NOMO-1 treated with dmso at 0.1 percent for 144 hours (cell line): ENCODE data around the gene FUNDC2.
"Not testable (repeated sequence)": the region's sequence is repeated elsewhere in the genome, so short reads cannot be mapped to it uniquely, and the experiment has no call there.

Experiments used
- DNase-seq: peaks from one replicate; lab custom pipeline; 2025; ENCODE audit not compliant: unreplicated experiment; lab: John Stamatoyannopoulos, UW

FUNDC2 gene, protein sequence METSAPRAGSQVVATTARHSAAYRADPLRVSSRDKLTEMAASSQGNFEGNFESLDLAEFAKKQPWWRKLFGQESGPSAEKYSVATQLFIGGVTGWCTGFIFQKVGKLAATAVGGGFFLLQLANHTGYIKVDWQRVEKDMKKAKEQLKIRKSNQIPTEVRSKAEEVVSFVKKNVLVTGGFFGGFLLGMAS

DNA sequence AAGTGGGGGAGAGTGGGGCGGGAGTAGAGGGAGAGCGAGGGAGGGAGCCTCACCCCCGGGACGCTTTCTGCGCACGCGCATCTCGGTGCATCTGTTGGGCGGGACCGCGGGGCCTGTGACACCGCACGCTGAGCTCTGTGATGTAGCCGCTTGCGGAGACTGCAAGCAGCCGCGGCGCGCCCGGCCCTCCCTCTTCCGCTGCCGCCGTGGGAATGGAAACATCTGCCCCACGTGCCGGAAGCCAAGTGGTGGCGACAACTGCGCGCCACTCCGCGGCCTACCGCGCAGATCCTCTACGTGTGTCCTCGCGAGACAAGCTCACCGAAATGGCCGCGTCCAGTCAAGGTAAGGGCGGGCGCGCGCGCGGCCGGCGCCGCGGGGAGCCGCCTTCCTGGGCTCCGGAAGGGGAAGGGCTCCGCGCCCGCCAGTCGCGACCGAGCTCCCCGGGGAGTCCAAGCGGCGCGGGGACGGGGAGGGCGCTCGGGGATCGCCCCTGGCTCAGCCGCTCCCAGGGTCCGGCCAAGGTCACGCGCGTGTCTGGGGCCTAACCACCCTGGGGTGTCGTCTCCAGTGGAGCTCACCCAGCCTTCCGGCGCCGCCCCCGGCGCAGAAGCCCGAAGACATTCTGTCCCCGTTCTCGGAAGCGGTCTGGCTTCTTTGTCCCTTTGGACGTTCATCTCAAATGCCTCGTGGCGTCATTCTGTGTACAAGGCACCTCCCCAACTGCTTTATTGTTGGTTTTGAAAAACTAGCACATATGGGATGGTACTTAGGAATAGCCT, at the start of gene FUNDC2:
Gene FUNDC2, plus strand, starts transcription at position 118 of the 782 bp plus-strand sequence. Its CDS starts 95 bp downstream, at position 213.
- peak; percentile 78 for DNase-seq

DNA sequence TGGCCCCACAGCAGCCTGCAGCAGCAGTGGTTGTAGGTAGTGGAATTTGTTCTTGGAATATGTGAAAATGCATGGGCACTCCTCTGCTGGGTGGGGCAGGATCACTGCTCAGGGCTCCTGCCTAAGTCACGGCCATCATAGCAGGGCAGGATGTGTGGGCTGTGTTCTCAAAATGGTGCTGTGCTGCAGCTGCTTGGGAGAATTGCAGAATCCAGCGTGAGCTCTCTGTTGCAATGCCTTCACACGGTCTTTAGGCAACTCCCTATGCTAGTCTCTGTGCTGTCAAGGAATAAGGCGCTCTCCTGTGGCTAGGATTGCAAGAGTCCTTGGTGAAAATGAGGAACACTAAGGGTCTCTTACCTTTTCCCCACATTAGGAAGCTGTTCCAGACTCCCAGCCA, 47.0 kb upstream of the FUNDC2 start:
- DNase-seq = no peak

DNA sequence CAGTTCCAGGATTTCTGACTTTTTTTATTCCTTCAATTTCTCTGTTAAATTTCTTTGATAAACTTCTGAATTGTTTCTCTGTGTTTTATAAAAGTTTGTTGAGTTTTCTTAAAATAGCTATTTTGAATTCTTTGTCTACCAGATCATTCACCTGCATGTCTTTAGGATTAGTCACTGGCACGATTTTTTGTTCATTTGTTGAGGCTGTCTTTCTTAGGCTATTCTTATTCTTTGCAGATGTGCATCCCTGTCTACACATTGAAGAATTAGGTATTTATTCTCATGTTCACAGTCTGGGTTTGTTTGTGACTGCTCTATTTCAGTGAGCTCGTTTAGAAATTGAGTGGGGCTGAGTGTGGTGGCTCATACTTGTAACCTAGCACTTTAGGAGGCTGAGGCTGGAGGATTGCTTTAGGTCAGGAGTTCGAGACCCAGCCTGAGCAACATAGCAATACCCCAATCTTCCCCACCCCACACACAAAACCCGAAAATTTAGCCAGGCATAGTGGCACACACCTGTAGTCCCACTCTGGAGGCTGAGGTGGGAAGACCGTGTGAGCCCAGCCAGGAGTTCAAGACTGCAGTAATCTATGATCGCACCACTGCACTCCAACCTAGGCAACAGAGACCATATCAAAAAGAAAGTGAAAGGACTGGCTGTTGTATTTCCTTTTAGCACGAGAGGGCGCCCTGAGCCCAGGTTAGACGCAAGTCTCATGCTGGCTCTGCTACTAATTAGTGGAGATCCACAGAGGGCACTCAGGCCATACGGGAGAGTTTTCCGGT, 46.1 kb upstream of the FUNDC2 start:
- DNase-seq = peak; percentile 71

DNA sequence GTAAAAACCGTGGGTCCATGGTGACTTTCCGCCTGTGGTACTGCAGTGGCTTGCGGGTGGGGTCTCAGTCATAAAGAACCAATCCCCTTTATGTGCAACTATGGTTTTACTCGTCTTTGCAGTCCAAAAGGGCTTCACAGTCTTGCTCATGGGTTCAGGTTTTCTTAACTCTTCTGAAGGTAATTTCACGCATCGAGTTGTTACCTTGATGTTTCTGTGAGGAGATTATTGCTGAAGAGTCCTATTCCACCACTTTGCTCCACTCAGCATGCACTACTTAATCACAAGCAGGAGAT, 45.6 kb upstream of the FUNDC2 start:
- DNase-seq = no peak

DNA sequence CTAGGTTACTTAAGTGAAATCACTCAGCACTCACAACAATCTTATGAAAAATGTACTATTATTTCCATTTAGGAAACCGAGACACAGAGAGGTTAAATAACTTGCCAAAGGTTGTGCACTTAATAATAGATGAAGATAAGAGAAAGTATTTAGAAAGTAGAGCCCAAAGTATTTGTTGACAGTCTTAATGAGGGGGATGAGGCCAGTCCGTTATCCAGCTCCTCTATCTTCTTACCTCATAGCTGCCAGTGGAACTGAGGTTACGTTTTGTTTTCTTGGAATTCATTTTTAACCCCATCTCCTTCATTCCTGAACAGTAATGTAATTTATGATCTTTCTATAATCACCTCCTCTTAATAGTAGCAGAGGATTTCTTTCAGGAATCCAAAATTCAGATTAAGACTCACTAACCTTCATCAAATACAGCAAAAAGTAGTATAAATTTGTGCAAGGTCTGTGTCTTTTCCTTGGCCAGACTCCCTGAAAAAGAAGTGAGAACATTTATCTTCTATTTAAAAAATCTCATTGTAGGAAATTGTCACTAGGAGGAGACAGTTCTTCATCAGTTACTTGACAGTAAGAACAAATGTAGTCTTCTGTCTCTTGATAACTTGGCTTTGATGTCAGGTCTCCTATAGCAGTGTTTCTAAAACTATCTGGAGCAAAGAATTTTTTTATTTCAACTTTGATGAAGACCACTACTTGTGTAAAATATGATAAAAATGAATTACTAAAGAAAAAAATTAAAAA, 39.6 kb upstream of the FUNDC2 start:
- no peak for DNase-seq

DNA sequence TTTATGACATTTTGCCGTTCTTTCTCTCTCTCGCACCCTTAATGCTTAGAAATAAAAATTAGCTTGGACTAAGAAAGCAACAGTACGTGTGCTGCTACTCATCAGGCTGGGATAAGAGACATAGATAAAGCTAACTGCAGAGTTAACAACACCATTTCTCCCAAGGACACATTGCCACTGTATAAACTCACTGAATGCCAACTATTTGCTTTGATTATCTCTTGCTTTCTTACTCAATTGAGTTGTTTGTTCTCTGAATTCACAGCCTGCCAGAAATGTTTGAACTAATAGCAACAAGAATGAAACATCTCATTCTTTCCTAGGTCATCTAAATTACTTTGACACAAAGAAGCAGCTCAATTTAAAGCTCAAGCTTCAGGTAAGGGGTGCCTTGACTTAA, 38.7 kb upstream of the FUNDC2 start:
- no peak for DNase-seq

DNA sequence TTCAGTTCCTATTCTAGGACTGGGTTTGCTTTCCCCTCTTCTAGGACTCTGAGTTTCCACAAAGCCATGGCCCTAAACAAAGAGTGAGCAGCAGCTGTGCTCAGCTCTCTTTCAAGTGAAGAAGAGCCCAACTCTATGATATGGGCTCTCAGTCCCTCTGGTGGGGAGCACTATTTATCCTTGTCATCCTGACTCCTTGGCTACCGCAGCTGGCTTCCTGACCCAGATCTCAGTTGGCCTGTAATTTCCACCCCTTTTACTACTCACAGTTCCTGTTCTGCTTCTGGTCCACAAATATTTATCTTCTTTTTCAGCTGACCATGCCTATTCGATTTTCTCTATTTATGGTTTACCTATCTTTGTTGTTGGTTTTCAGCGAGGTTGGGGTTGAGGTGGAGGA, 37.9 kb upstream of the FUNDC2 start:
- no peak for DNase-seq

DNA sequence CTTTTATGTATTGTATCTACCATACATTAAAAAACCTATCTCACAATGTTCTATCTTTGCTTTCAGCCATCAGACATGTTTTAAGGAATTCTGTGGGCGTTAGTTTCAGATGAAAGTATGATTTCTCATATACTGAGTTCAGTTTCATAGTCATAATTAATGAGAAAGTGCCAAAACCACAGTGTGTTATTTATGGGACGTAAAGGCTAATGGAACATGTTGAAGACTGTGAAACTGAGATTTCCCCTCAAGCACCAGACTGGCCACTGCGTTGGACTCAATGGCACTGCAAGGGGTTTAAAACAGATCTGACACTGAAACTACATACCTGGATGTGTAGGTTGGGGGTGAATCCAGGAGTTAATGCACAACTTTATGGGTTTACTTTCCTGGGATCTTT, 36.1 kb upstream of the FUNDC2 start:
- DNase-seq = no peak

DNA sequence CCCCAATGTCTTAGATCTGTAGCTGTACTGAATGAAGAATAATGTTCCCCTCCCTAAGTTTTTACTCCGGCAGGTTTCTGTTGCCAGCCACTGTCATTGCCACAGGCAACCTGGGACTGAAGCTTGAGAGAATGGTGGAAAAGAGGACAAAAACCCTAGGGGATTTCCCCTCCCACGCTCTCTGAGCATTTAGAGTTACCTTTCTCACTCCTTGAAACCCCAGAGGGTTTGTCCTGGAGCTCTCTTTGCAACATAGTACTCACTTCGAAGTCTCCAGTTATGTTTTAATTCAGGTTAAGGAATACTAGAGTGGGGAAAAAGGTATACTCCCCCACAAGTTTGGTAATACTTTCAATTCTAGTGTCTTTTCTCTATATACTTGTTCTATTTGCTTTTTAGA, 35.6 kb upstream of the FUNDC2 start:
- no peak for DNase-seq

DNA sequence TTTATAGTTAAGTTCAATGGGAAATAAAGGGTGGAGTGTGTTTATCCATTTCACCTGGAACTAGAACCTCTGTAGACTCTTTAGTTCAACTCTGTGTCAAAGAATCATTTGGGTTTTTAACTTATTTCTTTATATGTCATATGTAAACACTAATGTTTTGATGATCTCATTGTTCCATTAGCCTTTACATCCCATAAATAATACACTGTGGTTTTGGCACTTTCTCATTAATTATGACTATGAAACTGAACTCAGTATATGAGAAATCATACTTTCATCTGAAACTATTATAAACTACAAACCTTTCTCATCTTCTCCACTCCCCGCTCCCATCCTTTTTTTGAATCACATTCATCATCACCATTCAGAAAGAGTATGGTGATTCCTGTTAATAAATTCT, 35.2 kb upstream of the FUNDC2 start:
- DNase-seq = no peak

DNA sequence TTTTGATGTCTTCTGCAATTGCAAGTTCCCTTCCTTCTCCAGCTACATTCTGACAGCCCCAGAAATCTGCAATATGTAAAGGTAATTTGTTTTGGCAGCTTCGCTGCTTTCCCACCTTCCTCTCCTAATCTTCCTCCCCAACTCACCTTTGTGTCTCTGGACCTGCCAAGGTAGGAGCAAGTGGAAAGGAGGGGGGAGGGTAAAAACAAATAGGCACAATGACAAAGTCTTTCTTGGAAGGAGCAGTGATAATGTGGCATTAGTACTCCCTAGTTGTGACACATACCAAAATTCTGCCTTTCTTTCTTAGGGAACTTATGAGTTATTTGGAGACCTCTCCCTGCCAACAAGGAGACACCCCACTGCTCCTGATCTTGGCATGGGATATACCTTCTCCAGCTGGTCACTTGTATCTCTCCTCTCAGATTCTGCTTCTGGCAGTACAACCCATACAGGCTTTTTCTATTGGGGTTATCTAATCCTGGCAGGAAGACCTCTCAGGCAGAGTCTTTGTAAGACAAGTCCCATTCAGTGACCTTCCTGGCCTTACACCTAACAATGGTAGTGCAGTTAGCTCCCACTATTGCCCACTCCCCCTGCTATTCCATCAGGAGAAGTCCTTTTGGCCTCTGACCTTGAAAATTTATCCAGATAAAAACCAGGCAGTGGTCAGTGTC, 28.3 kb upstream of the FUNDC2 start:
- DNase-seq = no peak

DNA sequence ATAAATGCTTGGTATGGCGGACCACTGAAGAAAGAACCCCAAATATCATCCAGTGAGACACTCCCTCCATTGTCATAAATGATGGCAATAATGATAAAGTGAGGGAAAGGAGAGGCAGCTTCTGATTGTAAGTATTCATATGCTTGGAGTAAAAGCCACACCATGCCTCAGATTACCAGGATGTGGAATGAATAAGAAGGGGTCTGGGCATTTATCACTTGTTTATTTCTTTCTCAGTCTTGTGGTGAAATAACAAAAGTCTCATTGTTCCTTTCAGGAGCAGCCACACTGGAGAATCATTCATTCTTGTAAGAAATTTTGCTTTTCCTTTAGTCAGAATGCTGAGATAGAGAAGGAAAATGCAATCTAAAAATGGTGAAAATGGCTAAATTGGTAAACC, 25.8 kb upstream of the FUNDC2 start:
- no peak for DNase-seq

DNA sequence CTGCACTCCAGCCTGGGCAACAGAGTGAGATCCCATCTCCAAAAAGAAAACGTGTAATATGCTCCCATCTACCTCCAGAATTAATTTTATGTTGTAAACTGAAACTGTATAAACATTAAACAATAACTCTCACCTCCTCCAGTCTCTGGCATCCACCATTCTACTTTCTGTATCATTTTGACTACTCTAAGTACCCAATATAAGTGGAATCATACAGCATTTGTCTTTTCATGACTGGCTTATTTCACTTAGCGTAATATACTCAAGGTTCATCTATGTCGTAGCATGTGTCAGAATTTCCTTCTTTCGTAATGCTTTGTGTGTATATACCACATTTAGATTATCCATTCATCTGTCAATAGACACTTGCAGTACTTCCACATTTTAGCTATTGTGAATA, 24.8 kb upstream of the FUNDC2 start:
- DNase-seq = no peak

DNA sequence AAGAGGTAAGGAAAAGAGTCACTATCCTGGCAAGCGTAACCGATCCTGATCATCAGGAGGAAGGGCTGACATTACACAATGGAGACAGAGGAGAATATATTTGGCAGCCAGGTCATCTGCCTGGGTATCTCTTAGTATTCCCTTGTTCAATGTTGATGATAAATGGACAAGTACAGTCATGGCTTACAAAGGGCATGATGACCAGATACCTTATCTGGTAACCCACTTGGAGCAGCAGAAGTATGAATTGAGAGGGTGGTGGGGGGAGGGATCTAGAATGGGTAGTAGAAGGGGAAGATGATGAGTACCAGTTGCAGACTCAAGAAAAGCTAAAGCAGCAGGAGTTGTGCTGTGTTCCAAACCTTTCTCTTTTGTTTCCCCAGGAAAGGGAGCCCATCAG, 21.5 kb upstream of the FUNDC2 start:
- no peak for DNase-seq

DNA sequence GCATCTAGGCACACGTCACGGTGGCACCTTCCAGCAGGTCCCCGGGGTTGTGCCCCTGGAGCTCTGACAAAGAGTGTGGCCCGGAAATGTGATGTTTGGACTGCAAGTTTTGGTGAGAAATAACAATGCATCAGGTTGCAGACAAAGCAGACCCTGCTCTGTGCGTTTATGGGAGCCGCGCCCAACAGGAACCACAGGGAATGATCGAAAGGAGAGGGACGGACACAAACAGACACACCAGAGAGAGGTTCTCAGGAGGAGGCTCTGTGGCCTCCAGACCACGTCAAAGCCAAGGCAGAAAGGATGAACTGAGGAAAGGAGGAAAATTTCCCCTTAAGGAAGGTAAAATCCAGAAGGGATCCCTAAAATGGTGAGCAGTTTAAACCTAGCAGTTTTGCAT, 20.3 kb upstream of the FUNDC2 start:
- DNase-seq = not testable (repeated sequence)

DNA sequence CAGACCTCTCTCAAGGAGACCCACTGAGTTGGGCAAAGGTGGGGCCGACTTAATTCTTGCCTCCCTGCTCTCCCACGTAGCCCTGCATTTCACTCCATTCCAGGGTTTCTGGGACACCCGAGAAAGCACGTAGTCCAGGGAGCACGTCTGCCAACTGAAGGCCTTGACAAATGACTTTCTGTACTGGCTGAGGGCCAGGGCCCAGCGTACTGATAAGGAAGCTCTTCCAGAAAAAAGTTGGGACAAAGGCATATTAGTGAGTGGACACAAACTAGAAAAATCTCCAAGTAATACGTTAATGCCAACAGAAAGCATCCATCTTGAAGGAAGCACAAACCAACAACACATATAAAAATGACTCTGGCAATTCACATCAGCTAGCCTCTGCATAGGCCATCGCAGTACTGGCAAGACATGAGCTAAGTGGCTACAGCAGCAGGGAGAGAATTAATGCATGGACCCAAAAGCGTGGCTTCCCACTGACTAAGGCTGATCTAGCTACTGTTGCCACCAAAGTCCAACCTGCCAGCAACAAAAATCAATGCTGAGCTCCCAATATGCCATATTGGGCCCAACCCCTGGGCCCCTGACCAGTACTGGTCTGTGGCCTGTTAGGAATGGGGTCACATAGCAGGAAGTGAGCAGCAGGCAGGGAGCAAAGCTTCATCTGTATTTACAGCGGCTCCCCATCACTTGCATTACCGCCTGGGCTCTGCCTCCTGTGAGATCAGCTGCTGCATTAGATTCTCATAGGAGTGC, 19.6 kb upstream of the FUNDC2 start:
- DNase-seq = not testable (repeated sequence)

DNA sequence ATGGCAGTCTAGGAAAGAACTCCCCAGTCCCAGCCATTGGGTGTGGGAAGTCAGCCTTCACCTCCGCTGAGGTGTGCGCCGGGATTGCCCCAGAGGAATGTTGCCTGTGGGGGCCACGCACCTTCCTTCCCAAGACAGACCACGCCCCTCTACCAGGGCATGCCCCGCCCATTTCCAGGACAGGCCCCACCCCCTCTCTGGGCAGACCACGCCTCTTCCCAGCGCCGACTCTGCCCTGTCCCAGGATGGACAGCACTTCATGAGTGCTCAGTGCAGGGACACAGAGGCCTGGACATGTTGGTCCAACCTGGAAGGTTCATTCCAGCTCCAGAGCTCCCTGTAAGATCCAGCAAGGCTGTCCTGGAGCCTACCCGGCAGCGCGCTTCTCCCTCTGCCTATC, 18.1 kb upstream of the FUNDC2 start:
- DNase-seq = not testable (repeated sequence)

DNA sequence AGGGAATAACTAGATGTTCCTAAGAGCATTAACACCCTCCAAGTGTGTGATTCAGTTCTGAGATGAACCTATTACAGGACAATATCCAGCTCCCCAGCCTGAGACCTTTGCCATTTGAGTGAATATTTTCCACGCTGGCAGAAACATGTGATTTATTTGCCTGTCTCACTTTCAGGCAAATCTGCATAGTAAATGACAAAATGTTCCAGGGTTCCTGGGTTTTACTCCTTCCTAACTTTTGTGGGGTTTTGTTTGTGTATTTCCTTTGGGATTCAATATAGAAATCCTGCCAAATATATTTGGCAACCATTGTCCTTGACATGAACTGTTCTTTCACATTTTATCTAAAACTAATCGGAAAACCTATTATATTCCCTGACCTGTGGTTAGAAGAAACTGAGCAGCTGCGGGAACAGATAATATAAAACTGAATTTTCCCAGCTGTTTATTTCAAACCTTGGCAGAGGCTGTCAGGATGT, 16.6 kb upstream of the FUNDC2 start:
- no peak for DNase-seq

DNA sequence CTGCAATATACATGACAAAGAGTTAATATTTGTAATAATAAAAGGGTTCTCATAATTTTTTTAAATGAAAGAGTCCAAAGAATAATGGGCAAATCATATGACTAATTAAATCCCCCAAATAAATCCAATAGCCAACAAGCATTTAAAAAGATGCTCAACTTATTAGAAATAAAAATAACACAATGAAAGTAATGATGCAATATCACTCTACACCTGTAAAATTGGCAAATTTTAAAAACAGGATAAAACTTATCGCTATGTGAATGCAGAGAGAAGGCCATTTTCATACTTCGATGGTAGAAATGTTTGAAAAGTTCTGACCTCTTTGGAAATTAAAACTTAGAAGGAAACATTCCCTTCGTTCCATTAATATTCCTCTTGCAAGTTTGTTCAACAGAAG, 6.1 kb upstream of the FUNDC2 start:
- no peak for DNase-seq

DNA sequence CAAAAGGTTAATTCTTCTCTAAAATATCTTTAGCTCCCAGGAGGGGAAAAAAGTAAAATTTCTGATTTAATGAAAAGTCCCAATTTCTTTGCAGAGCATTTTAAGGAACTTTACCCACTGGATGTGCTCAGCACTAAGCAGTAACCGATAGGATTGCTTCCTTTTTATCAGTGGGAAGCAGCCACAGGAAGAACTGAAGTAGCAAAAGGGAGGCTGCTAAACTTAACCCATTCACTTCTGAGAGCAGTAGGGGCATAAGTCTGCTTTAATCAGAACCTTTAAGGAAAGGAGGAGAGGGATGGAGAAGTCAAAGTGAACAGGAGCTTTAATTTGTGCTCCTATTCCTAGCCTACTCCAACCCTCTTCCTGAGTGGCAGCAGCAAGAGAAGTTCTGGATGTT, 4.1 kb upstream of the FUNDC2 start, which contains the start of gene F8:
Gene F8, minus strand, starts transcription at position 139 of the 400 bp plus-strand sequence. CDS start 171 bp downstream, outside the sequence.
- no peak for DNase-seq
